Right atrium auricular region (tissue), 2 donors: ENCODE measurements around the gene CPOX. TPM values are rescaled to one million over a fixed set of nuclear protein-coding genes. Genes with fewer than 3 reads are reported as not detected.

Experiments used
- DNase-seq: peaks from one replicate; pipeline ENCODE4 v3.0.0-alpha.2; 2019; ENCODE audit warnings: low spot score
- H3K27ac ChIP-seq, 2 donors: fragments of 200-600 bp; sonication (generic); 1 replicate in 1 of 2; 2 replicates in 1 of 2; pipeline ENCODE4 v1.5.1; 2016 to 2019
- H3K27me3 ChIP-seq, 2 donors: fragments of 200-600 bp; sonication (generic); one replicate each; pipeline versions ENCODE4 v1.5.1 to v1.6.0; 2017 to 2019
- H3K36me3 ChIP-seq: fragments of 200-600 bp; sonication (generic); one replicate; pipeline ENCODE4 v1.5.1; 2016
- H3K4me1 ChIP-seq, 2 donors: fragments of 200-600 bp; sonication (generic); one replicate each; pipeline versions ENCODE4 v1.5.1 to v1.6.0; 2017 to 2019
- H3K4me3 ChIP-seq, 2 donors: fragments of 200-600 bp; sonication (generic); 1 replicate in 1 of 2; 2 replicates in 1 of 2; pipeline ENCODE4 v1.5.1; 2017 to 2019; ENCODE audit warnings: mild to moderate bottlenecking in 1 of 2, moderate library complexity in 1 of 2
- H3K9me3 ChIP-seq, 2 donors: fragments of 200-600 bp; sonication (generic); one replicate each; pipeline ENCODE4 v1.5.1; 2019
- CTCF ChIP-seq, 2 donors: fragments of 200-600 bp; sonication (generic); IDR thresholded peaks; one replicate each; pipeline ENCODE4 v1.5.1; 2019; ENCODE audit warnings: antibody characterized with exemption in 2 of 2
- total RNA-seq, 2 donors: library from RNA; depleted of rRNA; stranded (reverse); fragments of >200 nt; gene quantifications; one replicate each; pipeline ENCODE4 v1.1.0, GENCODE V29; 2016

The CPOX gene
- total RNA-seq, 2 donors from 2014 or later: 7.8 to 9.1 TPM

- Histone ChIP-seq H3K36me3 (no peaks in the 10 kb centered on the region), H3K27ac (no peak overlapping the region), H3K4me3 (no peak overlapping the region), H3K4me1 (no peaks in the 10 kb centered on the region), H3K9me3 (no peaks in the 10 kb centered on the region), H3K27me3 (no peaks in the 10 kb centered on the region)
- DNase-seq: no peak
- TF ChIP-seq CTCF (IDR thresholded peaks at IDR 0.05): no peak
Measured at GRCh38 chr3:98603580-98603979, 10.2 kb upstream of the CPOX start.

- peak; percentile 38 to 77 for TF ChIP-seq CTCF (IDR thresholded peaks at IDR 0.05)
- H3K27ac ChIP-seq: no peak overlapping the region
- H3K4me1 ChIP-seq: no peaks in the 10 kb centered on the region
- H3K4me3 ChIP-seq: no peak overlapping the region
- no peak for DNase-seq
- H3K36me3 ChIP-seq: no peaks in the 10 kb centered on the region
- no peaks in the 10 kb centered on the region for H3K9me3 ChIP-seq
- no peaks in the 10 kb centered on the region for H3K27me3 ChIP-seq
Measured at GRCh38 chr3:98602078-98602678, 8.8 kb upstream of the CPOX start.

- no peak overlapping the region for H3K4me3 ChIP-seq
Measured at GRCh38 chr3:98601180-98601579, 7.8 kb upstream of the CPOX start.

GRCh38 chr3:98600412-98601095 lies 7.1 kb upstream of the CPOX start:
- H3K9me3 ChIP-seq: no peaks in the 10 kb centered on the region
- H3K27ac ChIP-seq: no peak overlapping the region
- no peaks in the 10 kb centered on the region for H3K4me1 ChIP-seq
- no peaks in the 10 kb centered on the region for H3K36me3 ChIP-seq
- no peak overlapping the region for H3K4me3 ChIP-seq
- no peak for TF ChIP-seq CTCF (IDR thresholded peaks at IDR 0.05)
- no peak for DNase-seq
- no peaks in the 10 kb centered on the region for H3K27me3 ChIP-seq

More at GRCh38 chr3:98601180-98601579, 7.8 kb upstream of the CPOX start:
- TF ChIP-seq CTCF (IDR thresholded peaks at IDR 0.05): no peak
- no peaks in the 10 kb centered on the region for H3K4me1 ChIP-seq
- H3K27me3 ChIP-seq: no peaks in the 10 kb centered on the region
- H3K36me3 ChIP-seq: no peaks in the 10 kb centered on the region
- no peaks in the 10 kb centered on the region for H3K9me3 ChIP-seq
- no peak for DNase-seq
- no peak overlapping the region for H3K27ac ChIP-seq

GRCh38 chr3:98599647-98600411 lies 6.4 kb upstream of the CPOX start:
- H3K4me3 ChIP-seq: no peak overlapping the region
- no peak for TF ChIP-seq CTCF (IDR thresholded peaks at IDR 0.05)
- H3K9me3 ChIP-seq: no peaks in the 10 kb centered on the region
- H3K4me1 ChIP-seq: no peaks in the 10 kb centered on the region
- no peak for DNase-seq
- H3K27ac ChIP-seq: no peak overlapping the region
- no peaks in the 10 kb centered on the region for H3K27me3 ChIP-seq
- H3K36me3 ChIP-seq: no peaks in the 10 kb centered on the region
